GM12864 (cell line): ENCODE results near the gene RPGRIP1L.

ENCODE experiments used
- DNase-seq: peaks from one replicate; pipeline ENCODE4 v3.0.0-alpha.2; 2011; ENCODE audit warnings: low read depth
- H3K4me3 ChIP-seq: 2 replicates; pipeline ENCODE4 v1.5.1; 2011; ENCODE audit warnings: mild to moderate bottlenecking, low read depth, low read length, control low read depth
- CTCF ChIP-seq: IDR thresholded peaks from 2 replicates; pipeline ENCODE4 v1.5.1; 2011; ENCODE audit warnings: low read depth, mild to moderate bottlenecking, moderate library complexity, low read length, control low read depth, inconsistent platforms; ENCODE audit errors: missing control alignments

The RPGRIP1L gene

GRCh38 chr16:53563426-53563825 lies 140.2 kb downstream of the RPGRIP1L start:
- no peak for DNase-seq
- H3K4me3 ChIP-seq = no peak overlapping the region
- TF ChIP-seq CTCF = no peak

- no peak for TF ChIP-seq CTCF
- no peak for DNase-seq
- no peak overlapping the region for H3K4me3 ChIP-seq
Observed at GRCh38 chr16:53561101-53561888, 142.4 kb downstream of the RPGRIP1L start.

- TF ChIP-seq CTCF = no peak
- H3K4me3 ChIP-seq = no peak overlapping the region
- DNase-seq = no peak
Observed at GRCh38 chr16:53559270-53559951, 144.2 kb downstream of the RPGRIP1L start.

GRCh38 chr16:53558710-53559109 lies 144.9 kb downstream of the RPGRIP1L start:
- TF ChIP-seq CTCF = no peak
- H3K4me3 ChIP-seq = no peak overlapping the region
- DNase-seq = no peak

GRCh38 chr16:53556521-53556920 lies 147.1 kb downstream of the RPGRIP1L start:
- no peak for TF ChIP-seq CTCF
- no peak overlapping the region for H3K4me3 ChIP-seq
- DNase-seq = no peak

- TF ChIP-seq CTCF = peak; percentile 75
- DNase-seq = peak; percentile 36
- no peak overlapping the region for H3K4me3 ChIP-seq
Observed at GRCh38 chr16:53549970-53550690, 153.5 kb downstream of the RPGRIP1L start.
